Testis (tissue), 2 donors: Measurements from ENCODE around the gene TMEM123.

Source experiments
- CTCF ChIP-seq, 3 experiments: fragments of 450-650 bp in 2 of 3; fragments of 200-600 bp in 1 of 3; sonication (generic) in 1 of 3; IDR thresholded peaks; one replicate each; pipeline ENCODE4 v1.5.1; 2016 to 2019; ENCODE audit warnings: antibody characterized with exemption in 3 of 3, mild to moderate bottlenecking in 2 of 3, moderate library complexity in 1 of 3
- POLR2A ChIP-seq: fragments of 450-650 bp; IDR thresholded peaks from one replicate; pipeline ENCODE4 v1.6.1; 2017; ENCODE audit warnings: antibody characterized with exemption, mild to moderate bottlenecking, moderate library complexity

DNA sequence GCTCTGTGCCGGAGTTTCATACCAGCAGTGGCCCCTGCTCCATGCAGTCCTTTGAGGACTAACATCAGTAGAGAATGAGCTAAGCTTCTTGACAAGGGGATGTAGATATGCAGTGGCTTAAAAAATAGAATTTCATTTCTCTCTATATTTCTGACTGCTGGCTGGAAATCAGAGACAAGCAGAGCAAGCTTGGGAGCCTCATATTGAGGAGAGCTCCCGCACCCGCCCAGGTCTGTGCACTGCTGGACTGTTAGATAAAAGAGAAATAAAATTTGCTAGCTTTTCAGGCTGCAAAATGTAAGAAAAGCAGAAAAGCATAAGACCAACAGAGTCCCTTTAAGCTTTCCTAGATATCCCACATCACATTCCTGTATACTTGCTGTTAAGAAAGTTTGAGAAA is 46.6 kb upstream of the TMEM123 start:
- no peak for TF ChIP-seq POLR2A
- no peak for TF ChIP-seq CTCF (IDR thresholded peaks at IDR 0.05)
